IMR-90 (cell line): ENCODE results near the gene SCN8A.
"Not testable (repeated sequence)": the region's sequence is repeated elsewhere in the genome, so short reads cannot be mapped to it uniquely, and the experiment has no call there.

Experiments used
- CEBPB ChIP-seq: IDR thresholded peaks from 2 replicates; pipeline ENCODE4 v1.6.1; 2012; ENCODE audit warnings: low read depth, low read length, improper control_type of control experiment
- MXI1 ChIP-seq: IDR thresholded peaks from 2 replicates; pipeline ENCODE4 v1.6.1; 2012; ENCODE audit warnings: low read depth, mild to moderate bottlenecking, low read length, moderate library complexity, borderline replicate concordance
- POLR2A ChIP-seq: IDR thresholded peaks from 2 replicates; pipeline ENCODE4 v1.6.1; 2012; ENCODE audit warnings: mild to moderate bottlenecking, low read depth, low read length
- RAD21 ChIP-seq: IDR thresholded peaks from 2 replicates; pipeline ENCODE4 v1.6.1; 2012; ENCODE audit warnings: low read length, improper control_type of control experiment
- RFX5 ChIP-seq: IDR thresholded peaks from 2 replicates; pipeline ENCODE4 v1.8.0; 2012; ENCODE audit warnings: low read depth, mild to moderate bottlenecking, low read length, moderate library complexity
- TF ChIP-seq, protein P1 (sequence below): conservative IDR thresholded peaks from 2 replicates; pipeline ENCODE4 v1.5.1; 2012; ENCODE audit warnings: mild to moderate bottlenecking, low read depth, low read length, improper control_type of control experiment
- TF ChIP-seq, protein P2 (sequence below): fragments of 150-350 bp; IDR thresholded peaks from 2 replicates; pipeline ENCODE4 v1.6.1; 2017; ENCODE audit warnings: mild to moderate bottlenecking, antibody characterized with exemption, low read length, low read depth

DNA sequence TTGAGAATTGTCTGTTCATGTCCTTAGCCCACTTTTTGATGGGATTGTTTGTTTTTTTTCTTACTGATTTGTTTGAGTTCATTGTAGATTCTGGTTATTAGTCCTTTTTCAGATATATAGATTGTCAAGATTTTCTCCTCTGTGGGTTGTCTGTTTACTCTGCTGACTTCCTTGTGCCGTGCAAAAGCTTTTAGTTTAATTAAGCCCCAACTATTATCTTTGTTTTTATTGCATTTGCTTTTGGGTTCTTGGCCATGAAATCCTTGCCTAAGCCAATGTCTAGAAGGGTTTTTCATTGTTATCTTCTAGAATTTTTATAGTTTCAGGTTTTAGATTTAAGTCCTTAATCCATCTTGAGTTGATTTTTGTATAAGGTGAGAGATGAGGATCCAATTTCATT lies 14.9 kb downstream of the SCN8A start:
- TF ChIP-seq POLR2A, CEBPB, RAD21, RFX5, MXI1: not testable (repeated sequence)
- TF ChIP-seq, protein P1, sequence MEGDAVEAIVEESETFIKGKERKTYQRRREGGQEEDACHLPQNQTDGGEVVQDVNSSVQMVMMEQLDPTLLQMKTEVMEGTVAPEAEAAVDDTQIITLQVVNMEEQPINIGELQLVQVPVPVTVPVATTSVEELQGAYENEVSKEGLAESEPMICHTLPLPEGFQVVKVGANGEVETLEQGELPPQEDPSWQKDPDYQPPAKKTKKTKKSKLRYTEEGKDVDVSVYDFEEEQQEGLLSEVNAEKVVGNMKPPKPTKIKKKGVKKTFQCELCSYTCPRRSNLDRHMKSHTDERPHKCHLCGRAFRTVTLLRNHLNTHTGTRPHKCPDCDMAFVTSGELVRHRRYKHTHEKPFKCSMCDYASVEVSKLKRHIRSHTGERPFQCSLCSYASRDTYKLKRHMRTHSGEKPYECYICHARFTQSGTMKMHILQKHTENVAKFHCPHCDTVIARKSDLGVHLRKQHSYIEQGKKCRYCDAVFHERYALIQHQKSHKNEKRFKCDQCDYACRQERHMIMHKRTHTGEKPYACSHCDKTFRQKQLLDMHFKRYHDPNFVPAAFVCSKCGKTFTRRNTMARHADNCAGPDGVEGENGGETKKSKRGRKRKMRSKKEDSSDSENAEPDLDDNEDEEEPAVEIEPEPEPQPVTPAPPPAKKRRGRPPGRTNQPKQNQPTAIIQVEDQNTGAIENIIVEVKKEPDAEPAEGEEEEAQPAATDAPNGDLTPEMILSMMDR, result not testable (repeated sequence)
- TF ChIP-seq, protein P2, sequence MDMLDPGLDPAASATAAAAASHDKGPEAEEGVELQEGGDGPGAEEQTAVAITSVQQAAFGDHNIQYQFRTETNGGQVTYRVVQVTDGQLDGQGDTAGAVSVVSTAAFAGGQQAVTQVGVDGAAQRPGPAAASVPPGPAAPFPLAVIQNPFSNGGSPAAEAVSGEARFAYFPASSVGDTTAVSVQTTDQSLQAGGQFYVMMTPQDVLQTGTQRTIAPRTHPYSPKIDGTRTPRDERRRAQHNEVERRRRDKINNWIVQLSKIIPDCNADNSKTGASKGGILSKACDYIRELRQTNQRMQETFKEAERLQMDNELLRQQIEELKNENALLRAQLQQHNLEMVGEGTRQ, result not testable (repeated sequence)
